Spleen (tissue), 7 donors: ENCODE results near the gene NSUN3.

Experiments
- CTCF ChIP-seq, 11 experiments: fragments of 200-600 bp in 7 of 11; fragments of 450-650 bp in 4 of 11; sonication (generic) in 4 of 11; IDR thresholded peaks in 8 of 11; conservative IDR thresholded peaks in 3 of 11; 1 replicate in 7 of 11; 2 replicates in 4 of 11; pipeline versions ENCODE4 v1.4.0 to v1.8.0; 2016 to 2021; ENCODE audit warnings: antibody characterized with exemption in 11 of 11, inconsistent platforms in 4 of 11, mild to moderate bottlenecking in 1 of 11
- POLR2A ChIP-seq, 3 donors: fragments of 450-650 bp; IDR thresholded peaks; one replicate each; pipeline ENCODE4 v1.5.1; 2017; ENCODE audit warnings: antibody characterized with exemption in 3 of 3, mild to moderate bottlenecking in 1 of 3
- POLR2AphosphoS5 ChIP-seq, 3 donors: sonication (generic); formaldehyde crosslinking; IDR thresholded peaks; one replicate each; pipeline ENCODE4 v1.5.1; 2017; ENCODE audit warnings: antibody characterized with exemption in 3 of 3
- donor health status: DM: no; HTN: no; CAD: no; lungs with moderate emphysema.
- donor health status: DM: no; HTN: no; CAD: no.
- donor health status: DM: no; HTN: no; CAD: no.

DNA sequence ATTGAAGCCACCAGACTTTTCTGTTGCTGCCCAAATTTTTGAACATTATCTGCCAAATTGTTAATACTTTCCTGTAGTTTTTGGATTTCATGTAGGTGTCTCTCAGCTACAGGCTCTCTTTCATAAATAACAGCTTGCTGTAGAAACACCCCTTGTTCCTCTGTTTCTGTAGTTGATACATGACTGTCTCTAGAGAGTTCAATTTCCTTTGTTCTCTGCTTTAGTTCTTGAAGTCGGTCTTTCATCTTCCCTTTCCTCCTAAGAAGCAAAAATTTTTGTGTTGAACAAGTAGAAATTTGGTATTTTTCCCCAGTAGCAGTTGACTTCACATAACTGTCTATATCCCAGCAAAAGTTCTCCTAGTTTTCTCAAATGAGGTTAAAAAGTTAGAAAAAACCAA lies 47.8 kb upstream of the NSUN3 start:
- no peak for TF ChIP-seq CTCF (IDR thresholded peaks at IDR 0.05 in 8 of 11, conservative IDR thresholded peaks at IDR 0.05 in 3 of 11)
- no peak for TF ChIP-seq POLR2A (IDR thresholded peaks at IDR 0.05)
- TF ChIP-seq POLR2AphosphoS5 (IDR thresholded peaks at IDR 0.05) = no peak
